ENCODE results near the gene IFI27L1. TPM values are rescaled to one million over a fixed set of nuclear protein-coding genes. Genes with fewer than 3 reads are reported as not detected.
A peak's percentile ranks its signal among the peaks of the same experiment; 100 is the strongest.

IFI27L1 gene
- total RNA-seq, 6 experiments from 2014 or later = 22.3 to 28.2 (median 23.7) TPM

- no peak overlapping the region; the same call in 1 of the 2 replicates for H3K4me3 Mint-ChIP-seq
- peaks cover 36% of the 10 kb centered on the region for H3K36me3 Mint-ChIP-seq (ENCODE audit: low read depth)
These were observed 30.8 kb upstream of the IFI27L1 start for GRCh38 chr14:94050231-94050880.

GRCh38 chr14:94051115-94051514, 30.0 kb upstream of the IFI27L1 start:
- Mint-ChIP-seq H3K36me3 (ENCODE audit: low read depth) (peaks cover 42% of the 10 kb centered on the region), H3K27me3 (ENCODE audit: insufficient read depth) (no peaks in the 10 kb centered on the region; the same call in 1 of the 2 replicates), H3K4me1 (ENCODE audit: low read depth) (no peaks in the 10 kb centered on the region), H3K9me3 (no peaks in the 10 kb centered on the region), H3K27ac (peak overlapping the region; percentile 19; the same call in 1 of the 2 replicates), H3K4me3 (no peak overlapping the region)
- TF ChIP-seq CTCF (IDR thresholded peaks at IDR 0.05) = peak; percentile 56
- DNase-seq = no peak

More at GRCh38 chr14:94050231-94050880, 30.8 kb upstream of the IFI27L1 start:
- Mint-ChIP-seq H3K9me3 (no peaks in the 10 kb centered on the region), H3K27me3 (ENCODE audit: insufficient read depth) (no peaks in the 10 kb centered on the region; the same call in 1 of the 2 replicates), H3K4me1 (ENCODE audit: low read depth) (no peaks in the 10 kb centered on the region), H3K27ac (no peak overlapping the region)
- TF ChIP-seq CTCF (IDR thresholded peaks at IDR 0.05) = no peak
- no peak for DNase-seq

GRCh38 chr14:94051779-94052178, 29.3 kb upstream of the IFI27L1 start:
- Mint-ChIP-seq H3K36me3 (ENCODE audit: low read depth) (peaks cover 45% of the 10 kb centered on the region), H3K27me3 (ENCODE audit: insufficient read depth) (no peaks in the 10 kb centered on the region; the same call in 1 of the 2 replicates), H3K4me1 (ENCODE audit: low read depth) (no peaks in the 10 kb centered on the region), H3K9me3 (no peaks in the 10 kb centered on the region), H3K27ac (no peak overlapping the region), H3K4me3 (no peak overlapping the region)
- no peak for TF ChIP-seq CTCF (IDR thresholded peaks at IDR 0.05)
- DNase-seq = no peak

GRCh38 chr14:94052199-94052598, 28.9 kb upstream of the IFI27L1 start:
- peaks cover 46% of the 10 kb centered on the region for H3K36me3 Mint-ChIP-seq (ENCODE audit: low read depth)
- H3K4me1 Mint-ChIP-seq (ENCODE audit: low read depth) = no peaks in the 10 kb centered on the region
- no peak for TF ChIP-seq CTCF (IDR thresholded peaks at IDR 0.05)
- H3K4me3 Mint-ChIP-seq = no peak overlapping the region
- no peaks in the 10 kb centered on the region; the same call in 1 of the 2 replicates for H3K27me3 Mint-ChIP-seq (ENCODE audit: insufficient read depth)
- H3K9me3 Mint-ChIP-seq = no peaks in the 10 kb centered on the region
- no peak for DNase-seq
- H3K27ac Mint-ChIP-seq = no peak overlapping the region

GRCh38 chr14:94052662-94053061, 28.4 kb upstream of the IFI27L1 start:
- DNase-seq = no peak
- TF ChIP-seq CTCF (IDR thresholded peaks at IDR 0.05) = no peak
- Mint-ChIP-seq H3K27me3 (ENCODE audit: insufficient read depth) (no peaks in the 10 kb centered on the region; the same call in 1 of the 2 replicates), H3K4me1 (ENCODE audit: low read depth) (no peaks in the 10 kb centered on the region), H3K36me3 (ENCODE audit: low read depth) (peaks cover 46% of the 10 kb centered on the region), H3K4me3 (no peak overlapping the region), H3K9me3 (no peaks in the 10 kb centered on the region), H3K27ac (no peak overlapping the region)
